RWPE1 (cell line): ENCODE data around the gene HIVEP3.

ENCODE experiments used
- CTCF ChIA-PET: fragments of 350-600 bp; sonication (Branson Sonifier 250); formaldehyde crosslinking; extraction: SDS; loops from one replicate; lab custom pipeline; 2021; lab: Yijun Ruan, JAX
- POLR2A ChIA-PET: fragments of 400-600 bp; formaldehyde crosslinking; extraction: SDS; loops from one replicate; lab custom pipeline; 2020; ENCODE audit warnings: antibody characterized with exemption; ENCODE audit not compliant: low non-redundant PET; lab: Yijun Ruan, JAX
- DNase-seq: peaks from one replicate; pipeline ENCODE4 v3.0.0; 2012; ENCODE audit warnings: low spot score
- H3K27ac ChIP-seq: fragments of 450-650 bp; 2 replicates; pipeline ENCODE4 v1.5.1; 2017
- TF ChIP-seq, protein P1 (sequence below): fragments of 450-650 bp; conservative IDR thresholded peaks from 2 replicates; pipeline ENCODE4 v1.5.1; 2017; ENCODE audit warnings: low read depth, mild to moderate bottlenecking

HIVEP3 gene

DNA sequence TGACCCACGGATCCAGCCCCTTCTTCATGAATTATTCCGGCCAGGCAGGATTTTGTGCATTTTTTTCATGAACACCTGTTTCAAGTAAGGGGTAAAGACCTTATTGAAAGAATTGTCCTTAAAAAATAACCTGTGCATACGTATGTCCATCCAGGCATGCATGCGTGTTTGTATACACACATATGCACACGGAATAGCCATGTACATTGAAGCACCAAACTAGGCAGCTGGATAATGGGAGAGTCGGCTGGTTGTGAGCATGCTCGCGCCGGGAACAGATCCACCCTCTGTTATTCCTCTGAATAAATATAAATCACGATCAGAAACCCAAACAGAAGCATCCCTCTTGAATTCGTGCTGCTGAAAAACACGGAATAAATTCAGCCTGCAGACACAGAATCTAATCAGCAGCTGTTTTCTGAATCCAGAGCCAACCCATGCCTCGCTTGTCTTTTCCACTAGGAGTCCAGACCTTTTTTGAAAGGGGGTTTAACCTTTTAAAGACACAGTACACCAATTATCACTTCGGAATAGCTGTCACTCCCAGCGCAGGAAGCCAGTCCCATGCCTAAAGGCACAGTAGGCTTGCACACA lies at the start of gene HIVEP3:
Gene HIVEP3 (minus strand): TSS at position 473 of the 594 bp plus-strand sequence.
- peak; percentile 44 for DNase-seq

DNA sequence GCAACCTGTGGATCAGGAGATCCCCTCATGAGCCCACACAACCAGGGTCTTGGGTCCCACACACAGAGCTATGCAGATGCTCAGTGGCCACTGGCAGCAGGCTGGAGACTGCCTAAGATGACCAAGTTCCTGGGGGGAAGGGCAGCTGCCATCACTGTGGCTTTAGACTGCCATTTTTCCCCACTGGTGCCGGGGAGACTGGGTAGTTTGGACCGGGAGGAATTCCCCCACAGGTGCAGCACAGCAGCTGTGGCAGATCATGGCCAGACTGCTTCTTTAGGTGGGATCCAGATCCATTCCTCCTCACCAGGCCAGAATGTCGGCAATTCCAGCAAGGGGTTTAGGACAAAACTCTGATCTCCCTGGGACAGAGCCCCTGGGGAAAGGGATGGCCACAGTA lies 45.7 kb upstream of the HIVEP3 start:
- POLR2A ChIA-PET = no interaction called here
- CTCF ChIA-PET = no interaction called here
- TF ChIP-seq, protein P1, sequence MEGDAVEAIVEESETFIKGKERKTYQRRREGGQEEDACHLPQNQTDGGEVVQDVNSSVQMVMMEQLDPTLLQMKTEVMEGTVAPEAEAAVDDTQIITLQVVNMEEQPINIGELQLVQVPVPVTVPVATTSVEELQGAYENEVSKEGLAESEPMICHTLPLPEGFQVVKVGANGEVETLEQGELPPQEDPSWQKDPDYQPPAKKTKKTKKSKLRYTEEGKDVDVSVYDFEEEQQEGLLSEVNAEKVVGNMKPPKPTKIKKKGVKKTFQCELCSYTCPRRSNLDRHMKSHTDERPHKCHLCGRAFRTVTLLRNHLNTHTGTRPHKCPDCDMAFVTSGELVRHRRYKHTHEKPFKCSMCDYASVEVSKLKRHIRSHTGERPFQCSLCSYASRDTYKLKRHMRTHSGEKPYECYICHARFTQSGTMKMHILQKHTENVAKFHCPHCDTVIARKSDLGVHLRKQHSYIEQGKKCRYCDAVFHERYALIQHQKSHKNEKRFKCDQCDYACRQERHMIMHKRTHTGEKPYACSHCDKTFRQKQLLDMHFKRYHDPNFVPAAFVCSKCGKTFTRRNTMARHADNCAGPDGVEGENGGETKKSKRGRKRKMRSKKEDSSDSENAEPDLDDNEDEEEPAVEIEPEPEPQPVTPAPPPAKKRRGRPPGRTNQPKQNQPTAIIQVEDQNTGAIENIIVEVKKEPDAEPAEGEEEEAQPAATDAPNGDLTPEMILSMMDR = no peak

More for the DNA sequence above, at the start of gene HIVEP3:
- POLR2A ChIA-PET = no interaction called here
- no peak within 1 kb of the TSS for H3K27ac ChIP-seq
- CTCF ChIA-PET = interaction anchor here (0.6 kb wide), 1 partner anchor 495 kb away, joined by 3 read pairs; no protein-coding TSS in a partner anchor
- TF ChIP-seq, protein P1 = 0 out of 2 replicates have a peak, but pooled peaks have one; percentile 11

DNA sequence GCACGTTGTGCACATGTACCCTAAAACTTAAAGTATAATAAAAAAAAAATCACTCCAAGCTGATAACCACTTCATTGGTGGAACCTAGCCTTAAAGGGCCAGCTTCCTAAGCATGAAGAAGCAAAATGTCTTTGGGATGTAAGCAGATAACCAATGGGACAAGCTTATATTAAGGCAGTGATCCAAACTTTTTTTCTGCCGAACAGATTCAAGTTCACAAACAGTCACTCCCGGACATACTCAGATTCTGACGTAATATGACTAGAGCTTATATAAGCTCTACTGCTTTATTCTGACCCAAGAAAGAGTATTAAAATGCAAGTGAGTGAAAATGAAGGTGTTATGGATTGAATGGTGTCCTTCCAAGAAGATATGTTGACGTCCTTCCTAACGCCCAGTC lies 44.9 kb upstream of the HIVEP3 start:
- ChIA-PET CTCF (no interaction called here), POLR2A (no interaction called here)
- no peak overlapping the region for H3K27ac ChIP-seq
- TF ChIP-seq, protein P1 = no peak
- DNase-seq = no peak

More for the DNA sequence above, 45.7 kb upstream of the HIVEP3 start:
- DNase-seq = no peak
- no peak overlapping the region for H3K27ac ChIP-seq

DNA sequence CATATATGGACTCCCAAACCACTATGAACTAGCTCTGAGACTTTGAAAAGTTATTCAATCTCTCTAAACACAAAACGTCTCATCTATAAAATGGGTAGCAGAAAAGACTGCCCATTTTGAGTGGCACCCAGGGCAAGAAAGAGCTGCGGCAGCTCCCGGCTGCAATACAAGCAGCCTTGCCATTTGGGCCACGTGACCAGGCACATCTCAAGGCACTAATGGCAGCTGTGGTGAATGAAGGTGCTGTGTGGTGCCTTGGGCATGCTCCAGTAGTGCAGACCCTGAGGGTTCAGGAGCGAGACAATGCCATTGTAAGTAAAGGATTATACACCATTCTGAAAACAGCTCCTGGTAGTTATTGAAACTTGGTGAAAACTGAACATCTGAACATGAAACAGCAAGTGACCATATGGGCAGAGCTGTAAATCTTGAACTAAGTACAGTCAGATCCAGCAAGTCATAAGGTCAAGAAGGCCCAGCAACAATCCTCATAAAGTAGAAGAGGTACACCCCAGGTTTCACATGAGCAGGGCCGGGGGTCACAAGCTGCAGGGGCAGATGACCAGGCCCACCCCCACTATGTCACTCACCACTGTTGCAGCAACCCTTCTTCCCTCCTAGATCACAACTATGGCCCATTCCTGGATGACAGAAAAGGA lies 39.4 kb upstream of the HIVEP3 start:
- CTCF ChIA-PET = interaction anchor here (1.3 kb wide), 1 partner anchor 66 kb away, joined by 3 read pairs; no protein-coding TSS in a partner anchor
- POLR2A ChIA-PET = no interaction called here
- DNase-seq = no peak
- peak overlapping the region; percentile 45 for H3K27ac ChIP-seq
- TF ChIP-seq, protein P1 = no peak

DNA sequence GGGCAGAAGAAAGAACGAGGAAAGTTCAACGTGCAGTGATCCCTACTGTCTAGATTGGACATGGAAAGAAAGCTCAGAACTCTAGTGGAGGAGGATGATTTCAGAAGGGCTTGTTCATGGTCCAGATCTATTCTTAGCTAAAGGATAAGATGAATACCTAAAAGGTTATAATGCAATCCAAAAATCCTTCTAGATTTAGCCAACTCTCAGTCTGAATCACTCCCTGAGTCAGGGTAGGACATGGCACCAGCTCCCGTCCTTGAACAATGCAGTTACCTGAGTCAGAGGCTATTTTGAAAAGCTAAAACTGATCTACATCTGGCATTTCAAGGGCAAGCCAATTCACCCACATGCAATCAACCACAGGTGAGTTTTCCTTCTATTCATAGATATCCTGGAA lies 38.8 kb upstream of the HIVEP3 start:
- H3K27ac ChIP-seq = no peak overlapping the region
- CTCF ChIA-PET = interaction anchor here (0.5 to 1.3 kb wide), 2 partner anchors 66 to 550 kb away, joined by 3 read pairs; no protein-coding TSS in a partner anchor

More for the DNA sequence above, 38.8 kb upstream of the HIVEP3 start:
- POLR2A ChIA-PET = no interaction called here
- TF ChIP-seq, protein P1 = no peak
- peak; percentile 88 for DNase-seq
